VCaP (cell line): Measurements from ENCODE around the gene SMG7.

Source experiments
- H3K27ac ChIP-seq: fragments of 450-650 bp; 2 replicates; pipeline ENCODE4 v1.5.1; 2017
- CTCF ChIP-seq: fragments of 450-650 bp; conservative IDR thresholded peaks from 2 replicates; pipeline ENCODE4 v1.5.1; 2017; ENCODE audit warnings: mild to moderate bottlenecking, moderate library complexity

Gene SMG7

DNA sequence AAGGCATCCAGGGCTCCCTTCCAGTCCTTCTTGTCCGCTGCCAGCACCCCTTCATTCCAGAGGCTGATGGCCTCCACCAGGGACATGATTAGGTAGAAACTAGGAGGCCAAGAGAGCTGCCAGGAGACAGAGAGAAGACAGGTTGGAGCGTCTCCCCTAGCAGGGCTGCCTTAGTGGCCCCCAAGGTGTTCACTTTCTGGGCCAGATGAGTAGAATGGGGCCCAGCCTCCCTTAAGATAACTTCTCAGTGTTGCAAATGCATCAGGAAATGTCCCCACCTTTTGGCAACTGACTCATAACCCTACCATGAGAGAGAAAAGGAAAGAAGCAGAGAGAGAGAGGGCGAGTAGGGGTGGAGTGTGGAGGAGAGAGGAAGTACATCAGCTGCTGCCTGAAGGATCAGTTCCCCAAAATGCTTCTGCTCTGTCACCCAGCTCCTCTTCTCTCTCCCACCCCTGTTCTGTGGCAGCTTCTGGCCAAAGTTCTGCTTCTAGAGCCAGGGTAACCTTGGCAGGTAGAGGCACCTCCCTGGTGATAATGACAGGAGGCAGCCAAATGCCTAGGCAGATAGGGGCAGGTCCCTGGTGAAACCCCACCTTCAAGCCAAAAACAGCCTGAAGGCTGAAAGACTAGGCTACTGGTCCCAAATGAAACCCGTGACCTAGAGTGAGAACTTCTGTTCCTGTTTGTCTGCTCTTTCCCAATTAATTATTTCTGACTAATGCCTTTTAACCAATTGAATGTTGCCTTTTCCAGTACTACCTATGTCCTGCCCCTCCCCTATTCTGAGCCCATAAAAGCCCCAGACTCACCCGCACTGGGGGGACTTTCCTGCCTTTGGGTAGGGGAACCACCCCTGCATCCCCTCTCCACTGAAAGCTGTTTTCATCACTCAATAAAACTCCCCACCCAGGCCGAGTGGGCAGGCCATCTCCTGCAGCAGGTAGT, 118.2 kb downstream of the SMG7 start, which contains the start of gene NCF2:
TSS of gene NCF2 (minus strand) at position 216 of the 948 bp plus-strand sequence. CDS start at position 86, 130 bp downstream.
- H3K27ac ChIP-seq, result no peak within 1 kb of the TSS
- TF ChIP-seq CTCF, result no peak

GRCh38 chr1:183592733-183593132, 120.4 kb downstream of the SMG7 start:
- no peak overlapping the region for H3K27ac ChIP-seq
- no peak for TF ChIP-seq CTCF

- no peak for TF ChIP-seq CTCF
- no peak overlapping the region for H3K27ac ChIP-seq
These were observed 121.1 kb downstream of the SMG7 start for GRCh38 chr1:183593356-183593755.

DNA sequence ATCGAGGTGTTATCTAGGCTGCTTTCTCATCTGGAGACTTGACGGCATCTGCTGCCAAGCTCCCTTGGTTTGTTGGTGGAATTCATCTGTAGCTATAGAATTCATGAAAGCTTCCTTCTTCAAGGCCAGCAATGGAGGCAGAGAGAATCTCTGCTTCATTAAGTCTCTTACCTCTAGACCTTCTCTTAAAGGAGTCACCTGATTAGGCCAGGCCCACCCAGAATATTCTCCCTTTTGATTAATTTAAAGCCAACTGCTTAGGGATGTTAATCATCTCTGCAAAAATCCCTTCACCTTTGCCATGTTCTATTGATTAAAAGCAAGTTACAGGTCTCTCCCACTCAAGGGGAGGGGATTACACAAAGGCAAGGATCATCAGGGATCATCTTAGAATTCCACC, 123.2 kb downstream of the SMG7 start:
- no peak overlapping the region for H3K27ac ChIP-seq
- no peak for TF ChIP-seq CTCF

GRCh38 chr1:183596500-183596899, 124.2 kb downstream of the SMG7 start:
- no peak overlapping the region for H3K27ac ChIP-seq
- TF ChIP-seq CTCF, result no peak

DNA sequence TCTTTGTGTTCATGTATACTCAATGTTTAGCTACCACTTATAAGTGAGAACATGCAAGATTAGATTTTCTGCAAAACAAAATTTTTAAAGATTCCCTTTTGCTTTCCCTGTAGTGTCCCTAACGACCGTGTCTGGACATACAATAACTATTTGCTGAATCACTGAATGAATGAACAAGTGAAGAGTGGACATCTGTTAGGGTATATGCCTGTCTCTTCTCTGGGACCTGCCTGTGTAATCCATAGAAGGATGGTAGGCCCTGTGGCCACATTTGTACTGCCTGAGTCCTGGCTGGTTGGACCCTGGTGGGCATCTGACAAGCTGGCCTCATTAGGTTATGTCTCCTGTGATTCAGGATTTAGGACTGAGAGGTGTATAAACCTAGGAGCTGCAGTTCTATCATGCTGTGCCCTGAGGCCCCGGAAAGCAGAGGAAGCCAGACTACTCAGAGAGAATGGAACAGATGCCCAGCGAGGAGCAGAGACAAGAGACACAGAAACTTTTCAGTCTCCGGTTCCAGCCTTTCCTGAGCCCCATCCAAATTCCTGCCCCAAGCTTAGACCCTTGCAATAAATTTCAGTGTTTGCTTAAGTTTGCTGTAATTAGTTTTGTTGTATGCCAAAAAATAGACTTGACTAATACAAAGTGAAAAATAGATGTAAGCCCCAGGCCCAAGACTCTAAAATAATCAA, 125.5 kb downstream of the SMG7 start:
- TF ChIP-seq CTCF, result no peak
- H3K27ac ChIP-seq, result no peak overlapping the region

GRCh38 chr1:183598386-183598785, 126.1 kb downstream of the SMG7 start:
- no peak overlapping the region for H3K27ac ChIP-seq

More at GRCh38 chr1:183598386-183598785, 126.1 kb downstream of the SMG7 start:
- TF ChIP-seq CTCF, result no peak
